T-helper 1 cell treated with Interleukin-12 subunit alpha and Interleukin-12 subunit beta and Interleukin-4 antibody, amounts not matched to agents 30 ng/mL and 1 ng/mL, for 36 hours (primary cell): ENCODE measurements around the gene GFM1. TPM values are rescaled to one million over a fixed set of nuclear protein-coding genes. Genes with fewer than 3 reads are reported as not detected.
"Not testable (repeated sequence)": the region's sequence is repeated elsewhere in the genome, so short reads cannot be mapped to it uniquely, and the experiment has no call there.

Source experiments
- intact Hi-C: fragments of 100-400 bp; cut with micrococcal nuclease; formaldehyde crosslinking; loops from one replicate; pipeline ENCODE4 v1.15.1; 2024
- total RNA-seq: library from RNA; stranded (reverse); gene quantifications from 2 replicates; pipeline ENCODE4 v1.2.3, GENCODE V29; 2022

Gene GFM1
- total RNA-seq, 1 donor from 2014 or later: 49.1 TPM

- intact Hi-C loops: loop anchor here (1.0 to 5.0 kb wide), 5 partner anchors 13 to 129 kb away; no protein-coding TSS in a partner anchor
Observed at GRCh38 chr3:158672215-158673176, 28.2 kb downstream of the GFM1 start, which contains the start of gene LXN. TSS of gene LXN (minus strand) at chr3:158672648. CDS start at chr3:158672478, 170 bp downstream.

- intact Hi-C loops: no loop called here
Observed at GRCh38 chr3:158678687-158679086, 34.4 kb downstream of the GFM1 start.

GRCh38 chr3:158679547-158680000 is 35.2 kb downstream of the GFM1 start:
- intact Hi-C loops: no loop called here

- intact Hi-C loops: no loop called here
Observed at GRCh38 chr3:158680861-158681260, 36.5 kb downstream of the GFM1 start.

GRCh38 chr3:158683230-158683962 is 39.1 kb downstream of the GFM1 start:
- intact Hi-C loops: no loop called here

GRCh38 chr3:158685159-158685558 is 40.8 kb downstream of the GFM1 start:
- intact Hi-C loops: no loop called here

GRCh38 chr3:158693866-158694456 is 49.6 kb downstream of the GFM1 start:
- intact Hi-C loops: not testable (repeated sequence)

GRCh38 chr3:158696618-158697017 is 52.3 kb downstream of the GFM1 start:
- intact Hi-C loops: no loop called here

GRCh38 chr3:158700559-158700958 is 56.2 kb downstream of the GFM1 start:
- intact Hi-C loops: loop anchor here (5.0 kb wide), 1 partner anchor 1977 kb away; the partner anchor contains the start of gene ARL14

- intact Hi-C loops: loop anchor here (5.0 kb wide), 1 partner anchor 1976 kb away; the partner anchor contains the start of gene ARL14
Observed at GRCh38 chr3:158701420-158702065, 57.2 kb downstream of the GFM1 start.

- intact Hi-C loops: loop anchor here (5.0 kb wide), 1 partner anchor 1974 kb away; the partner anchor contains the start of gene ARL14
Observed at GRCh38 chr3:158702815-158703481, 58.6 kb downstream of the GFM1 start.

- intact Hi-C loops: loop anchor here (5.0 kb wide), 1 partner anchor 1974 kb away; the partner anchor contains the start of gene ARL14
Observed at GRCh38 chr3:158703566-158703965, 59.2 kb downstream of the GFM1 start.

- intact Hi-C loops: no loop called here
Observed at GRCh38 chr3:158709666-158710083, 65.3 kb downstream of the GFM1 start.

- intact Hi-C loops: no loop called here
Observed at GRCh38 chr3:158710601-158711000, 66.3 kb downstream of the GFM1 start.

- intact Hi-C loops: no loop called here
Observed at GRCh38 chr3:158711886-158712285, 67.6 kb downstream of the GFM1 start.

GRCh38 chr3:158712443-158712842 is 68.1 kb downstream of the GFM1 start:
- intact Hi-C loops: no loop called here

GRCh38 chr3:158713094-158713499 is 68.8 kb downstream of the GFM1 start:
- intact Hi-C loops: no loop called here

- intact Hi-C loops: no loop called here
Observed at GRCh38 chr3:158717576-158717975, 73.2 kb downstream of the GFM1 start.

- intact Hi-C loops: no loop called here
Observed at GRCh38 chr3:158718490-158719170, 74.3 kb downstream of the GFM1 start.

GRCh38 chr3:158722108-158722507 is 77.8 kb downstream of the GFM1 start:
- intact Hi-C loops: no loop called here
